Erythroblast (primary cell): ENCODE measurements around the gene EPB41.

ENCODE experiments used
- DNase-seq, 2 experiments: peaks; one replicate each; lab custom pipeline; 2025; lab: John Stamatoyannopoulos, UW
- GATA1 ChIP-seq: IDR thresholded peaks from 2 replicates; pipeline ENCODE4 v1.6.1; 2011; ENCODE audit warnings: low read depth, mild to moderate bottlenecking, control low read depth, low read length, moderate library complexity
- POLR2A ChIP-seq: IDR thresholded peaks from 2 replicates; pipeline ENCODE4 v1.6.1; 2011; ENCODE audit warnings: mild to moderate bottlenecking, low read length

EPB41 gene

DNA sequence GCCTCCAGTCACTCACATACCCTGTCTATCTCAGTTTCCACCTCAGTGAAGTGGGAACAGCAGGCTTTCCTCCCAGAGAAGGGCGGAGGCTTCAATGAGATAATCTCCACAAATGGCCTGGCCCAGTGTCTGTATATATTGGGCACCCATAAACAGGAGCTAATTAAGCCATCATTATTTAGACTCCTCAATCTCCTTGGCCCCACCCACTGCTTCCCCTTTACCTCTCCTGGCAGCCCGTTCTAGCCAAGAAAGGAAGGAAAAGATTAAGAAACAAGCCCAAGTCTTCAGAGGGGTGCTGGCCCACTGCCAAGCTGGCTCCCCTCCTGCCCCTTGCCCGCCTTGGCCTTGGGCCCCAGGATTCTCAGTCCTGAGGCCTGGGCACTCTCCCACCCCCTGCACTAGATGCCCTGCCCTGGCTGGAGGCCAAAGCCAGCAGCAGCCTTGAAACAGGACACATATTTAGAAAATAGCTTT, 15.9 kb upstream of the EPB41 start:
- peak in 1 of 2 experiments; percentile 38 for DNase-seq
- TF ChIP-seq POLR2A (no peak), GATA1 (no peak)

DNA sequence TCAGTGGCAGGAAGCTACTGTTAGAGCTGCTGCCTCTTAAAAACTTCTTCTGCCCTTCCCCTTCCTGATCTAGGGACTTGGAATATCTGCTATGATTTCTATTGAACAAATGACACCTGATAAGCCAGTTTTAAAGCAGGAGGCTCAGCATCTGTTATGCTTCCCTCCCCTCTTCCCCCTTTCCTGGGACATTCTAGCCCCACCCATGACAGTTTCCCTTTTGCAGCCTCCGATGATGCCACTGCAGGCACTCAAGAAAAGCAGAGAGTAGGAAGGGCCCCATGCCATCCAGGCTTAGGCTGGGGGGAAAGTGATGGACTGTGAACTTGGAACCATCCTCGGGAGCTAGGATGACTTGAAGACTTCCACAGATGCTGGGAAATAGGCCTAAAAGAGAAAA, 15.1 kb upstream of the EPB41 start:
- TF ChIP-seq GATA1 (no peak), POLR2A (no peak)
- no peak for DNase-seq

- DNase-seq, result no peak
Observed at GRCh38 chr1:28900562-28900961, 13.8 kb upstream of the EPB41 start.

DNA sequence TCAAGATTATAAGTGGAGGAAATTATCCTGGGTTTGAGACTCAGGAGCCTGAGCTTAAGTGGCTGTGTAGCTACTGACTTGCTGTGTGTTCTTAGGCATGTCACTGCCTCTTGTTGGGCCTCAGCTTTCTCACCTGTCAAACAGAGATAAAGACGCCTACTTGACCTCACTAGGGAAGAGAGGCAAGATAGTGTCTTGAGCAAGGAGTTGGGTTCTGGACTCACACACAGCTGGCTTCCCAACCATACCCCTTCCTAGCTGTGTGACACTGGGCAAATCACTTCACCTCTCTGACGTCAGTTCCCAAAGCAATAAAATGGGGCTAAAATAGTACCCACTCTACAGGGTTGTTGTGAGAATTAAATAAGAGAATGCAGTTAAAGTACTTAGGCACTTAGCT, 11.6 kb upstream of the EPB41 start:
- TF ChIP-seq POLR2A (no peak), GATA1 (no peak)
- DNase-seq, result peak in 1 of 2 experiments; percentile 58

More at GRCh38 chr1:28900562-28900961, 13.8 kb upstream of the EPB41 start:
- no peak for TF ChIP-seq POLR2A
- no peak for TF ChIP-seq GATA1

DNA sequence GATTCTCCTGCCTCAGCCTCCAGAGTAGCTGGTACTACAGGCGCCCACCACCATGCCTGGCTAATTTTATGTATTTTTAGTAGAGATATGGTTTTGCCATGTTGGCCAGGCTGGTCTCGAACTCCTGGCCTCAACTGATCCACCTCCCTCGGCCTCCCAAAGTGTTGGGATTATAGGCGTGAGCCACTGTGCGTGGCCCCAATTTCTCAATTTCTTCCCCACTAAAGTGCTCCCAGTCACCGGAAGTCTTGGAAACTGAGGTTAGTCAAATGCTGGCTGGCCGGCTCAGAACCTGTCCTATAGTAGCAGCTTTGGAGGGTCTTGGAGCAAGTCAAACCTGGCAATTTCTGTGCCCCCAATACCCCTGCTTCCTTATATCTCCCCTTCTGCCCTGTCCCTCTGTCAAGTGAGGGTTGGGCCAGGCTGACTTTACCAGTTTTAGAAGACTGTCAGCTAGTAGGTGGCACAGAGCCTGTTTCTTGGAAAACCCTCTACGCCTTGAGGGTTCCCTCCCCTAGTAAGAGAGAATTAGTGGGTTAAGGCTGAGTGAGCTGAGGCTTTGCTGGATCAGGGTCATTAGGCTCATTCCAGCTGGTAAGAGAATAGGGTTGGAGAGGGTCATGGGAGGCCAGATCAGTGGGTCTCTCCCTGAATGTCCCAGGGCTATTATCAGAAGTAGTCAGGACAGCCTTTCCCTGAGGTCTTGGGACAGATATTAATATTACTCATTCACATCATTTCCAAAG, 8.3 kb upstream of the EPB41 start:
- DNase-seq, result no peak
- TF ChIP-seq GATA1, result no peak
- TF ChIP-seq POLR2A, result no peak

DNA sequence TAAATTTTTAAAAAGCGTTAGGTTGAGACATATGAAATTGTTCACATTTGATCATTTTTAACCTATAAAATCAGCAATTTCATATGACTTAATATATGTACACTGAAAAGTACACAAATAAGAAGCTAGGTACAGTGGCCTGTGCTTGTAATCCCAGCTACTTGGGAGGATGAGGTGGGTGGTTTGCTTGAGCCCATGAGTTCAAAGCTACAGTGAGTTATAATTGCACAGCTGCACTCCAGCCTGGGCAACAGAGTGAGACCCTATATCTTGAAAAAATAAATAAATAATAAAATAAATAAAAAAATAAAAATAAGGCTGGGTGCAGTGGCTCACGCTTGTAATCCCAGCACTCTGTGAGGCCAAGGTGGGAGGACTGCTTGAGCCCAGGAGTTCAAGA, 5.2 kb upstream of the EPB41 start:
- no peak for DNase-seq
- TF ChIP-seq POLR2A, result no peak
- TF ChIP-seq GATA1, result no peak

DNA sequence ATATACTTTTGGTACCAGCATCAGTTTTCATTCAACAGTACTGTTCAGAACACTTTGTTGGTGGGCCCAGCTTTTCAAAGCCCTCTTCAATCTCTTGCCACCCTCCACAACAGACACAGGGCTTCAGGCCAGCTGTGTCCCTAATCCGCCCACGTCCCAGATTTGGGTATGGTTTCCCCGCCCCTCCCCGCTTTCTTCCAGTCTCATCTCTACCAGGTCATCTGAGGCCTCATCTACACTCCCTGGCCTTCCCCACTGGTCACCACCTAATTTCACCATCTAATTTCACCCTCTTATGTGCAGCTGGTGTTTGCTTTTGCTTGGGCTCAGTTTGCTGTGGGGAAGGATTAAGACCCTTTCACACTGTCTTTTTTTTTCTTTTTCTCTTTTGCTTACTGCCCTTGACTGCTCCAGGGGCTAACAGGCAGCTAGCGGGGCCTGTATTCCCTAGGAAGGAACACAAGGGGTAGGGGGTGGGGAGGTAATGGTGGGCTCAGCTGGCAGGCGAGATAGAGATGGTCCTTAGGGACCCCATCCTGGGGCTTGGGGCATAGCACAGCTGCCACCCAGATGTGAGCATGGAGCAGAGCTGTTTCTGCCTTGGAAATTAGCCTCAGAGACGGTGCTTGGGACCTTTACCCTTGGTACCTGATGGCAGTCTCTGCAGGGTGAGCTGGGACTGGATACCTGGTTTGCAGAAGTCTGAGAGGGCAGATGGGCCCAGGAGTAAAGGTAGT, 3.8 kb upstream of the EPB41 start:
- no peak for TF ChIP-seq GATA1
- DNase-seq, result no peak

DNA sequence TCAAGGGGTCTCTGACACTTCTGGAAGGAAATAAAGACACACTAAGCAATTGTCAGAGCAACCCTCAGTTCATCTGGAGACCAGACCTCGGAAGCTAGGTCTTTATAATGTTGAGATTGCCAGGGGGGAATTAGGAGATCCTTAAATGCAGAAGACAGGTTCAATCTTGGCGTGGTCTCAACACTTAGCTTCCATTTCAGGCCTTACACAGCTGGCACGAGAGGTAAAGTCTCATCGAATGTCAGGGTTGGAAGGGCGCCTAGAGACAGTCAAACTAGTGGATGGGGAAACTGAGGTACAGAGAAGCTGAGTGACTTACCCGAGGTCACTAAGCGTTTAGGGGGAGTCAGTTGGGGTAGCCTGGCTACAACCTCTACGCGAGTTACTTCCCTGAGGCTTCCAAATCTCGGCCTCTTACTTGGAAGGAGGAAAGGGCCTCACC, 562 bp upstream of the EPB41 start:
- DNase-seq, result no peak
- TF ChIP-seq POLR2A (no peak), GATA1 (no peak)

DNA sequence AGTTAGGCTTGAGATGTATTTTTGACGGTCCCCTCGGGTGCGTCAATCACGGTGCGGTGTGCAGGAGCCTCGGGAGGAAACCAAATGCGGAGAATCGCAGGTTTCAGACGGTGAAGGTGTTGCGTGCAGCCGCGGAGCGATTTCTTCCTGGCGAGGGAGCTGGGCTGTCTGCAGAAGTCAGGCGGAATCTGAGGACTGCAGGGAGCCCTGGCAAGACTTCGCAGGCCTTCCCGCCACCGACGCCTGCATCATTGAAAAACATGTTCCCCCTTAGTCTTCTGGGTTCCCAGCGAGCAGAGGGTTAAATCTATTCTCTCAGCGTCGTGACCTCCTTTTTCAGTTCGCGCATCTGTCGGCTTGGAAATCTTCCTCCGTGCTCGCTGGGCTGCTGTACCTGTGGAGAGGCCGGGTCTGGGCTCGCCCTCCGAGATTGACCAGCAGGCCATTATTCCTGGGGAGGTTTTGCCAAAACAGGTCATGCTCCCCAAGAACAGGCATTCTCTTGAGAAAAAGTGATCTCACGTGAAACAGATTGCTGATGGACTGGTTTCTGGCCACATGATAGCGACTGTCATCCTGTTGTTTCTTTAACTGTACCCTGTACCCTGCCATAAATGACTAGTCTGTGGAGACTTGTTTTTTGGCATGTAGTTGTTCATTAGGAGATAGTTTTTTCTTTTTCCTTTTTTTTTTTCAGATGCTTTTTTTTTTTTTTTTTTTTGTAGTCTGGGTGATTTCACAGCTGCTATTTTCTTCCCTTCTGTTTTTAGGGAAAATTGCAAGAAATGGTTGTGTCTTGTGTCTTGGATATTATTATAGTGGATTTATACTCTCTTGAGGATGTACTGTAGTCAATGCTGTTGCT, 894 bp downstream of the EPB41 start:
- peak in 1 of 2 experiments; percentile 59 for DNase-seq
- TF ChIP-seq GATA1, result no peak

GRCh38 chr1:28917757-28918118, 3.4 kb downstream of the EPB41 start:
- peak in 1 of 2 experiments; percentile 32 for DNase-seq
- no peak for TF ChIP-seq POLR2A
- TF ChIP-seq GATA1, result no peak

DNA sequence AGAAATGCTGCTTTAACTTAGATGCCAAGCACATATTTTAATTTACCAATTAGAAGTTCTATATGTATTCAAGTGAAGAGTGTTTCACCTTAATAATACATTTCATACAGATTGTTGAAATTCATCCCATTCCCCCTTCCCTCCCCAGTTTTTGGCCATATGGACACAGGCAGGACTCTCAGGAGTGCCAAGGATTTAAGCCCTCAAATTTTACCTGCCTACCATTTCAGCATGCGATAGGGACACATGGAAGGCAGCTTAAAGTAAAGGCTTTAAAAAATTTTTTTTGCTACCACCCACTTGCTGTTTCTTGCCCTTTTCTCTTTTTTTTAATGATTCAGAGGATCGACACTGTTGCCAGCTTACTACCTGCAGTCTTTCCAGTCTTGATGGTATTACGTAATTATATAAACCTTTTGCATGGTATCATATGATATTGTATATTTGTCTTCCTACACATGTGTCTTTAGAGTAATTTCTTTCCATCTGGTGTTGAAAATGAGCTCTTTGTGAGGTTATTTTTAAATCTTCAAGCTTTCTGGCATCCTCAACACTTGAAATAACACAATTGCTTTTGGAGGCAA, 7.0 kb downstream of the EPB41 start:
- no peak for DNase-seq
- TF ChIP-seq GATA1, result no peak

DNA sequence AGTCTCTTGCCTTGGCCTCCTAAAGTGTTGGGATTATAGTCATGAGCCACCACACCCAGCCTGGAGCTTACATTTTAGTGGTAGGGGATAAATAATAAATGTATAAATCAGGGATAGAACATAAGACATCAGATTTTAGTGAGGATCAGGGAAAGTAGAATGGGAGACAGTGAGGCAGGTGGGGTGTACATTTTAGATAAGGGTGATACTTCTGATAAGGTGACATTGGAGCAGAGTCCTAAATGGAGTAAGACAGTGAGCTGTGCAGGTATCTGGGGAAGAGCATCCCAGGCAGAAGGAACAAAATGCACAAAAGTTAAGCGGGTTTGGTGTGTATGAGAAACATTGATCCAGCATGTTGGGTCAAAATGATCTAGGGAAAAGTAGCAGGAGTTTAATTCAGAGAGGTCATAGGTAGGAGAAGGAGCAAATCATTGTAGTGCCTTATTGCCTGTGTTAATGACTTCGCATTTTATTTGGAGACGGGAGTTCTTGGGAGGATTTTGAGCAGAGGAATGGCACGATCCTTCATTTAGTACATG, 11.1 kb downstream of the EPB41 start:
- DNase-seq, result no peak
- TF ChIP-seq GATA1 (no peak), POLR2A (no peak)

DNA sequence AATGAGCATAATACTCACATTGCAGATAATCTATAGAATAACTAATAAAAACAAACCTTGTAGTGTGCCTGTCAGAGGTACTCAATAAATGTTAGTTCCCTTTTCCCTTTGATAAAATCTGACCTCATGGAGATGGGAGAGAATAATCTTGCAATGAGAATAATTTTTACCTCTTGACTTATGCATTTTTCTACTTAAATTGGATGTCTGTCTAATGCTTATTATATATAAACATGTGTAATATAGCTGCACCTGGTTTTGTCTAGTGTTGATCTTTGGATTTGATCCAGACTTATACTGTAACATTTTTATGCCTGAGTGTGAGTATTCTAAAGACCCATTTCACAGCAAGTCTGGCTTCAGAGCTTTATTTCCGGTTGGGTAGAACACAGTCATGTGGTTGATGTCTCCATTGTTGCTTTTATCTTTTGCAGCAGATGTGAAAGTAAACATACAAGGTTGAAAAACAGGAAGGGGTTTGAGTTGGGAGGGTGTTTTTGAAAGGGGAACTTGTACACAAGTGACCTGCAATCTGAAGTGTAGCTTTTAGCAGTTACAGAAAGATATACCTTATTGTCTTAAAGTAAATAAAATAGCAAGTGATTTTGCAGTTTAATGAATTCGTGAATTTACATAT, 12.4 kb downstream of the EPB41 start:
- DNase-seq, result peak in 1 of 2 experiments; percentile 87
- no peak for TF ChIP-seq POLR2A
- no peak for TF ChIP-seq GATA1
